ENCODE data around the gene RRP15. TPM values are rescaled to one million over a fixed set of nuclear protein-coding genes. Genes with fewer than 3 reads are reported as not detected.
A peak's percentile ranks its signal among the peaks of the same experiment; 100 is the strongest.

The RRP15 gene
- total and polyA plus RNA-seq, 2 experiments from 2014 or later, result 19.8 to 86.5 TPM

GRCh38 chr1:218301217-218301616, 16.1 kb downstream of the RRP15 start:
- H3K79me2 ChIP-seq (replicated peaks; ENCODE audit: insufficient read depth), result peaks cover 85% of the 10 kb centered on the region
- no peak overlapping the region for H2AFZ ChIP-seq
- H3K27ac Mint-ChIP-seq, result peak overlapping the region; percentile 93
- H3K27me3 Mint-ChIP-seq (ENCODE audit: insufficient read depth, low read depth, poor library complexity), result no peaks in the 10 kb centered on the region
- peak overlapping the region; percentile 47; the same call in 2 of the 3 replicates for H3K4me3 Mint-ChIP-seq
- H3K4me2 ChIP-seq, result peak overlapping the region; percentile 71
- ATAC-seq (peak; percentile 85), DNase-seq (ENCODE audit: low spot score) (peak; percentile 55)
- no peaks in the 10 kb centered on the region for H4K20me1 ChIP-seq (replicated peaks; ENCODE audit: insufficient read depth)
- H3K9me3 Mint-ChIP-seq, result no peaks in the 10 kb centered on the region
- TF ChIP-seq ZNF462 (CRISPR knock-in tag; IDR thresholded peaks at IDR 0.05) (peak; percentile 100), CTCF (conservative IDR thresholded peaks at IDR 0.05; ENCODE audit: low read depth in 2 of 2) (no peak), NANOG (IDR thresholded peaks at IDR 0.05; ENCODE audit: borderline replicate concordance) (peak; percentile 69)
- no peaks in the 10 kb centered on the region; the same call in 1 of the 2 replicates for H3F3A ChIP-seq (replicated peaks; ENCODE audit: low read depth)
- no peaks in the 10 kb centered on the region for H3K9me2 ChIP-seq (ENCODE audit: insufficient read depth)
- peaks cover 22% of the 10 kb centered on the region; the same call in 2 of the 3 replicates for H3K36me3 Mint-ChIP-seq (ENCODE audit: low read depth)
- H3K27me3 ChIP-seq (ENCODE audit: insufficient read depth), result no peaks in the 10 kb centered on the region
- H3K27ac ChIP-seq (ENCODE audit: low read depth), result peak overlapping the region; percentile 93
- H3K4me3 ChIP-seq, result peak overlapping the region; percentile 33
- peaks cover 81% of the 10 kb centered on the region for H3K4me1 ChIP-seq (ENCODE audit: insufficient read depth)
- peaks cover 84% of the 10 kb centered on the region for H3K4me1 Mint-ChIP-seq
- no peaks in the 10 kb centered on the region for H3K36me3 ChIP-seq (ENCODE audit: insufficient read depth)

GRCh38 chr1:218302155-218302554, 17.1 kb downstream of the RRP15 start:
- no peaks in the 10 kb centered on the region for H4K20me1 ChIP-seq (replicated peaks; ENCODE audit: insufficient read depth)
- H3K4me3 Mint-ChIP-seq, result no peak overlapping the region
- no peaks in the 10 kb centered on the region; the same call in 1 of the 2 replicates for H3F3A ChIP-seq (replicated peaks; ENCODE audit: low read depth)
- H3K36me3 Mint-ChIP-seq (ENCODE audit: low read depth), result peaks cover 20% of the 10 kb centered on the region
- H3K36me3 ChIP-seq (ENCODE audit: insufficient read depth), result peaks cover 6% of the 10 kb centered on the region; the same call in 1 of the 2 replicates
- H2AFZ ChIP-seq, result no peak overlapping the region
- H3K4me1 ChIP-seq (ENCODE audit: insufficient read depth), result peaks cover 72% of the 10 kb centered on the region
- H3K4me1 Mint-ChIP-seq, result peaks cover 77% of the 10 kb centered on the region
- H3K9me3 Mint-ChIP-seq, result no peaks in the 10 kb centered on the region
- H3K27ac Mint-ChIP-seq, result peak overlapping the region; percentile 88
- DNase-seq (ENCODE audit: low spot score) (no peak), ATAC-seq (no peak)
- no peaks in the 10 kb centered on the region for H3K9me2 ChIP-seq (ENCODE audit: insufficient read depth)
- H3K27me3 Mint-ChIP-seq (ENCODE audit: insufficient read depth, low read depth, poor library complexity), result no peaks in the 10 kb centered on the region
- peak overlapping the region; percentile 93; the same call in 1 of the 2 replicates for H3K27ac ChIP-seq (ENCODE audit: low read depth)
- H3K27me3 ChIP-seq (ENCODE audit: insufficient read depth), result no peaks in the 10 kb centered on the region
- H3K4me3 ChIP-seq, result no peak overlapping the region
- H3K79me2 ChIP-seq (replicated peaks; ENCODE audit: insufficient read depth), result peaks cover 78% of the 10 kb centered on the region
- peak overlapping the region; percentile 71 for H3K4me2 ChIP-seq
- TF ChIP-seq EZH2 (IDR thresholded peaks at IDR 0.05; ENCODE audit: low read depth, unreplicated experiment), result no peak
